GM19023 (cell line): ENCODE measurements around the gene COPZ1.

Experiments used
- ATAC-seq: cut with Tn5 transposase; IDR thresholded peaks from one replicate; pipeline ENCODE4 v1.9.1; 2021; ENCODE audit warnings: mild to moderate bottlenecking, moderate library complexity; ENCODE audit not compliant: unreplicated experiment

The COPZ1 gene

GRCh38 chr12:54374562-54375258 is 49.8 kb downstream of the COPZ1 start:
- ATAC-seq, result no peak

- no peak for ATAC-seq
Measured at GRCh38 chr12:54375259-54375579, 50.3 kb downstream of the COPZ1 start.

- ATAC-seq, result no peak
Measured at GRCh38 chr12:54376596-54376995, 51.7 kb downstream of the COPZ1 start.

- no peak for ATAC-seq
Measured at GRCh38 chr12:54377007-54377406, 52.1 kb downstream of the COPZ1 start.

GRCh38 chr12:54377797-54378515 is 53.0 kb downstream of the COPZ1 start:
- ATAC-seq, result no peak

GRCh38 chr12:54378796-54379397 is 54.0 kb downstream of the COPZ1 start:
- ATAC-seq, result no peak

GRCh38 chr12:54379398-54380201 is 54.7 kb downstream of the COPZ1 start:
- peak; percentile 79 for ATAC-seq

- no peak for ATAC-seq
Measured at GRCh38 chr12:54381136-54381535, 56.2 kb downstream of the COPZ1 start.

GRCh38 chr12:54383041-54383609 is 58.2 kb downstream of the COPZ1 start:
- ATAC-seq, result no peak

GRCh38 chr12:54384591-54385041 is 59.7 kb downstream of the COPZ1 start, which contains the start of gene ZNF385A:
TSS of gene ZNF385A (minus strand) at chr12:54384733. CDS start at chr12:54384514, 219 bp downstream.
- peak; percentile 33 for ATAC-seq

- peak; percentile 39 for ATAC-seq
Measured at GRCh38 chr12:54385251-54385914, 60.5 kb downstream of the COPZ1 start.

GRCh38 chr12:54386403-54387113 is 61.6 kb downstream of the COPZ1 start:
- no peak for ATAC-seq

- no peak for ATAC-seq
Measured at GRCh38 chr12:54387114-54387467, 62.2 kb downstream of the COPZ1 start.

- no peak for ATAC-seq
Measured at GRCh38 chr12:54388237-54389133, 63.6 kb downstream of the COPZ1 start.

GRCh38 chr12:54389134-54389508 is 64.2 kb downstream of the COPZ1 start:
- ATAC-seq, result no peak

GRCh38 chr12:54389607-54390175 is 64.8 kb downstream of the COPZ1 start:
- no peak for ATAC-seq

- no peak for ATAC-seq
Measured at GRCh38 chr12:54390176-54390667, 65.3 kb downstream of the COPZ1 start.
